HG03159 (cell line): Measurements from ENCODE around the gene ZDHHC1.
"Not testable (repeated sequence)": the region's sequence is repeated elsewhere in the genome, so short reads cannot be mapped to it uniquely, and the experiment has no call there.

Experiments
- ATAC-seq: cut with Tn5 transposase; IDR thresholded peaks from one replicate; pipeline ENCODE4 v1.9.1; 2021; ENCODE audit warnings: mild to moderate bottlenecking, moderate library complexity; ENCODE audit not compliant: unreplicated experiment

ZDHHC1 gene

DNA sequence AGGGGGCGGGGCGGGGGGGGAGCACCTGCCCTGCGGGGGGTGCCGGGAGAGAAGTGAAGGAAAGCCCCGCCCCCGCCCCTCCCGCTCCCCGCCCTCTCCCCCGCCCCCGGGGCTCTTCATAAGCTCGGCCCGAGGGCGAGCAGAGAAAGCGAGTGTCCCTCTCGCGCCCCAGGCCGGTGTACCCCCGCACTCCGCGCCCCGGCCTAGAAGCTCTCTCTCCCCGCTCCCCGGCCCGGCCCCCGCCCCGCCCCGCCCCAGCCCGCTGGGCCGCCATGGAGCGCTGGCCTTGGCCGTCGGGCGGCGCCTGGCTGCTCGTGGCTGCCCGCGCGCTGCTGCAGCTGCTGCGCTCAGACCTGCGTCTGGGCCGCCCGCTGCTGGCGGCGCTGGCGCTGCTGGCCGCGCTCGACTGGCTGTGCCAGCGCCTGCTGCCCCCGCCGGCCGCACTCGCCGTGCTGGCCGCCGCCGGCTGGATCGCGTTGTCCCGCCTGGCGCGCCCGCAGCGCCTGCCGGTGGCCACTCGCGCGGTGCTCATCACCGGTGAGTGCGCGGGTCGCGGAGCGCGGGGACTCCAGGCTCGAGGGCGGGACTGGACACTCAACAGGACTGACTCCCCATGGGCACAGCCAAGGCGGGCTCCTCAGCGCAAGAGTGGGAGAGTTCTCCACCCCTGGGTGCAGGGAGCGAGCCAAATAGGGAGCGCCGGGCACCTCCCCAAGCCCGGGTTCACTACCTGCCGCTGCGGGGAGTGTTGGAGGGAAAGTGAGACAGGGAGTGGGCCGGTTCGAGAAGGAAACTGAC is 14.9 kb upstream of the ZDHHC1 start, which contains the start of gene HSD11B2:
Gene HSD11B2 (plus strand): TSS at position 145 of the 798 bp plus-strand sequence. CDS start 128 bp downstream, at position 273.
- ATAC-seq: no peak

DNA sequence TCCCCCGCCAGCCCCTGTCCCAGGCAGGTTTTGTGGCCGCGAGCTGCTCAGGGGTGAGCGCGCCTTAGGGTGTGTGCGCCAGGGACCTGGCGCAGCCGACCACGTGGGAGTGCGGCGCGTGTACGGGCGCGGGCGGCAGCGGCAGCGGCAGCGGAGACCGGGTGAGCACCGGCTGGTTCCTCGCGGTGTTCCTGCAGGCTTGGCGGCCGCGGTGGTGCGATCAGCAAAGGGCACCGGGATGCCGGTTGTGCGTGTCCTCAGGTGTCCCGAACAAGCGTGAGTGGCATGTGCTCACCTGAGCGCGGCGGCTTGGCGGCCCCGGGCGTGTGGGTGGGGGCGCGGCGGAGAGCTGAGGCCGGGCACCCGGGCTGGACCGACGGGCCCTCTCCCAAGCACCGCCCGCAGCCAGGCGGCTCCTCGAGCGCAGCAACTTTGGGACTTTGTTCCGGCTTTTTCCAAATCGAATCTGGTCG is 14.3 kb upstream of the ZDHHC1 start:
- ATAC-seq: no peak

DNA sequence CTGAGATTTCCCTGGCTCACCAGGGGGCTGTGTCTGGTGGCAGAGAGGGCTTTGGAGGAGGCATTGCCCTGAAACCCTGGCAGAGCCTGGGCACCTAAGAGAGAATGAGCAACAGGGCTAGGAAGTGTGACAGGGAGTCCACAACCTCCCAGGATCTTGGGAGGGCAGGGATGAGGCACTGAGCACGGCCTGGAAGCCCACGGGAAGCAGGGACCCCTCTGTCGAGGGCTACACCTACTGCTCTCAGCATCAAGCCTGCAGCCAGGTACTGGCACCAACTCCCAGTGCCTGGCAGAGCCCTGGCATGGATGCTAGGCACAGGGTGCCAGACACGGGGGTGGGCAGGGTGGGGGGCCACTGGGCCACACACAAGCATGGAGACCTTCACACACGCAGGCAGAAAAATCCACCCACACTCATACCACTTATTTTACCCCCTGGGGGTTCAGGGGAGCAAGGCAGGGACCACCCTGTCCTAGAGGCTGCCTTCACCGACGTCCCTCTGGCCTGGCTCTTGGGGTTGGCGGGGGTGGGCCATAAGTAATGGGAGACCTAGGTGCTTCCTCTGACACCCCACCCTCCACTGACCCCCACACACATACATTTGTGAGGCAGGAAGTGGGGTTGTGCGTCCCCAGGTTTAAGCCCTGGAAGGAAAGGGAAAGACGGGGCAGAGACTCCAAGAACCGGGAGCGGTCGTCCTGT is 13.7 kb upstream of the ZDHHC1 start:
- no peak for ATAC-seq

DNA sequence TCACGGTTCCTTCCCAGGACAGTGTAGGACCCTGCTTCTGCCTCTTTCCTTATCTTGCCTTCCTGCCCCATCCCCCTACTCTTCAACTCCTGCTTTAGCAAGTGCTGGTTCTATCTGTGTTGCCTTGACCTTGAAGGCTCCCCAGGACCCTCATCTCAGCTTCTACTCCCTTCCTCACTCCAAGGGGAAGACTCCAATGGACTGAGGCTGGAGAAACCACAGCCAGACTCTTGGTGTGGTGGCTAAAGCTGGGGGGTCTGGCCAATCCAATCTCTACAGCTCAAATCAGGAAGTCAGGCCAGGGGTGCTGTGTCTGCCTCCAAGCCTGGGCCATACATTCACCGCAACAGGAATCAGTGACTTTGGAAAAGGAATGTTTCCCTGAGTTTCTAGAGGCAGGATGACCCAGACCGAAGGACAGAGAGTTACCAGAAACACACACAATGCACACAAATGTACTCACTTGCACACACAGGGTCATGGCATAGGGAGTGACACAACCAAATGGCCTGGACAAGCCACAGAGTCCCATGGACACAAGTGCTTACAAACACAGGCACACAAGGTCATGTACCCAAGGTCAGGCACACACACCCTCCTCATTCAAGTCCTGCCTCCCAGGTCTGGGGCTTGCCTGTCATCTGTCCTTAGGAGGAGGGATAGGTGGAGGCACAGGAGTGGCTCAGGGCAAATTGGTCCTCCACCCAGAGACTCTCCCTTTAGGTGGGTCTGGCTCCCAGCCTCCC is 12.9 kb upstream of the ZDHHC1 start:
- ATAC-seq: no peak

DNA sequence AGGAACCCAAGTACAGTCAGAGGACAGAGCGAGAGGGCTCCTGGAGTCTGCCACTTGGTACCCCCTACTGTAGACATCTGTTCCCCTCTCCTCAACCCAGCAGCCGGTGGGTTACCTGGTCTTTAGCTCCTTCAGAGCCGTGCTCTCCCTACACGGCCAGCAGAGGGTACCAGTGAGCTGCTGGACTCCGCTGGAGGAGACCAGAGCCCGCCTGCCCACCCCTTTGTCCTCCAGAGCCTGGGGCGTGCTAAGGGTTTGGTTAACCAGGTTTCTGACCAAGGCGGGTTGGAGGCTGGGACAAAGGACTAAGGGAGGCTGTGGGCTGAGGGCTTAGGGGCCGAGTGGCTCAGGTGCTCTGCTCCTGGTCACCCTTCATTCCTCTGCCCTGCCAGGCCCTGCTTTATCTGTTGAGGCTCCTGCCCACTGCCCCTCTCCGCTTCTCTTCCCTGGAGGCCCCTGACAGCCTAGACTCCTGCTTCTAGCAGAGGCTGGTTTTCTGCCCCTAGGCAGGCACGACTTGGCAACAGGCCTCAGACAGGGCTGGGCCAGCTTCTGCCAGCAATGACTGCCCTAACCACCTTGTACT is 12.0 kb upstream of the ZDHHC1 start:
- no peak for ATAC-seq

DNA sequence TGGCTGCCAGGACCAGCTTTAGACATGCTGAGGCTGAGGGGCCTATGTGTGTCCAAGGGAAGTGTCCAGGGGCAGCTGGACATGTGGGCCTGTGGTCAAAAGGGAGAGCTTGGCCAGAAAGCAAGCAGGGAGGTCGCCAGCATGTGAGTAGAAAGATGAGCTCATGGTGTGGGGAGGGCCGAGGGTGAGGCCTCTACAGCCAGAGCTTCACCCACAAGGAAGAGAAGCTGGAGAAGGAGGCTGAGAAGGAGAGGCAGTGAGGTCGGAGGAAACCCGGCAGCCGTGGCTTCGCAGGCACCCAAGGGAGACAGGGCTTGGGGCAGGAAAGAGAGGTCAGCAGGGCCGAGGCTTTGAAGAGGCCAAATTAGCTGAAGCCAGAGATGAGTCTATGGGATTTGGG is 10.7 kb upstream of the ZDHHC1 start:
- no peak for ATAC-seq

DNA sequence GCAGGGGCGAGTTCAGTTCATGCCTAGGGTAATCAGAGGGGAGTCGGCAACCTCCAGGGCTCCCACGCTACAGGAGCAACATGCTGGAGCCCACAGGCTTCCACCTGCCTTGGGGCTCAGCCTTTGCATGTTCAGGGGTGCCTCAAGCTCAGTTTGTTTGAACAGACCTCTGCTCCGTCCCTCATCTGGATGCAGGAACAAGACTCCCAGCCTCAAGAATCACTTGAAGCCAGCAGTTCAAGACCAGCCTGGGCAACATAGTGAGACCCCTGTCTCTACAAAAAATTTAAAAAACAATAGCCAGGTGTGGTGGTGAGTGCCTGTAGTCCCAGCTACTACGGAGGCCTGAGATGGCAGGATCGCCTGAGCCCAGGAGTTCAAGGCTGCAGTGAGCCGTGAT is 9.7 kb upstream of the ZDHHC1 start:
- ATAC-seq: no peak

DNA sequence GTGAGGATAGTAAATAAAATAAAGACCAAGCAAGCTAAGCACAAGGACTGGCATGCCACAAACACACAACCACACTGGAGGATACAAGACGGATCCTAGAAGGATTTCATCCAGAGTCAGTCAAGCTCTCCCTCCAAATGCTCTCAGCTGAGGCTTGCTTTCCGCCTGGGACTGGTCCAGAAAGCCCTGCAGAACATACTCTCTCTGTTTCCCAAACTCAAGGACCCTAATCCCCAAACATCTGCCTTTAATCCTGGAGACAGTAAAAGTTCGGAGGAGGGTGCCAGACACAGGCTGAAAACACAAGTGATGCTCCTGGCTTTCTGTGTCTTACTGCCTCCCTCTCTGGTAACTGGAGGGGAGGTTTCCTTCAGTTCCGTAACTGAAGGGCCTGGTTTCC is 9.3 kb upstream of the ZDHHC1 start:
- ATAC-seq: no peak

DNA sequence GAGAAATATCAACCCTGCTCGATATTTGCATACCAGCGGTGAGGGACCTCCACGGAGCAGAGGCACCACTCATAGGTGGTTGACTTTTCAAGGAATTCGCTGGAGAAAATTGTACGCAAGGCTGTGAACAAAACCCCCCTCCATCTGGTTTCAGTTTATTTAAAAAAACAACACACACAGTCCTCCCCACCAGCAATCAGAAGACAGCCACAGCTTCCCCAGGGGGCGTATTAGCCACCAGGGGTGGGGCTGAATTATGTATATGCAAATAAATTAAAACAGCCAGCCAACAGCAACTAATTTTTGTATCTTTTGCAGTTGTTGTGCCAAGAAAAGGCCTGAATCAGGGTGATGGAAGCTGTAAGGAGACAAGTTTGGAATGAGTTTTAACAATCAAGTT is 8.8 kb upstream of the ZDHHC1 start:
- ATAC-seq: no peak

DNA sequence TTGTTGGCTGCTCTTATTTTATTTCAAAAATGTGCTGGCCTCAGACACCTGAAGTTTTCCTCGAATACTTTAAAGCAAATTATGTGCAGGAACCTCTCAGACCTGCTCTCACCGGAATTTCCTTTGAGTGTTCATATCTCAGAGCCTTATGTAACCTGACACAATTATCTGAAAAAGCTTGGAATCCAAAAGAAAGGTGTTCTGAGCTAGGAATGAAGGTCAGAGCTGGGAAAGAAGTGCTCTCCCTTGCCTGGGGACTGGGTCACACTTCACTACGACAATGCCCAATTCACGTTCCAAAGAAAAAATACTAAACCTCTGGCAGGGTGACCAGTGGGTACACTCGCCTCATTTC is 8.0 kb upstream of the ZDHHC1 start:
- ATAC-seq: no peak

DNA sequence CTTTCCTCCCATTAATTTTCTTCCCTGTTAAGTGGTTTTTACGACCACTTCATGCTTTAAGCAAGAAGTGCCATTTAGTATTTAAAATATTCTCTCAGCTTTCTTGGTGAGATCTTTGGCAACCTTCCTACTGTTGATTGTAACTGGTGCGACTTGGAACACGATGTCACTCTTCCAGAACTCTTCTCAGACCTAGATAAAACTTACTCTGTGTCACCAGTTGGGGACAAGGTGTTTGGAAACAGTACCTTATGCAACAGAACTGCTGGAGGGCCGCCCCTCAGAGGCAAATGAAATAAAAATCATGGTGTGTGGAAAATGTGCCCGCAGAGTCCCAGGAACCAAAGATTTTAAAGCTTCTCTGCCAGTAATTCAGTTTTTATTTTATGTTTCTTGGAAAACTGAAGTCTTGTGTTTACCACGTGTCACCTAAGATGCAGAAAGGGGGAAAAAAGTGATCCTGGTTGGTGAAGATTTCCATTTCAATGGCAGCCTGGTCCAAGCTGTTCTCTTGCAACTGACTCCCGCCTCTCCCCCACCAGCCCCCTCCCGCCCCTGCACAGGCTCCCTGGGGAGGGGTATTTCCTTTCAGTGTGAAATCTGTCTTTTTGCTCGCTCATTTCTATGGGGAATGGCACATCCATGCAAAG is 7.5 kb upstream of the ZDHHC1 start:
- ATAC-seq: no peak

DNA sequence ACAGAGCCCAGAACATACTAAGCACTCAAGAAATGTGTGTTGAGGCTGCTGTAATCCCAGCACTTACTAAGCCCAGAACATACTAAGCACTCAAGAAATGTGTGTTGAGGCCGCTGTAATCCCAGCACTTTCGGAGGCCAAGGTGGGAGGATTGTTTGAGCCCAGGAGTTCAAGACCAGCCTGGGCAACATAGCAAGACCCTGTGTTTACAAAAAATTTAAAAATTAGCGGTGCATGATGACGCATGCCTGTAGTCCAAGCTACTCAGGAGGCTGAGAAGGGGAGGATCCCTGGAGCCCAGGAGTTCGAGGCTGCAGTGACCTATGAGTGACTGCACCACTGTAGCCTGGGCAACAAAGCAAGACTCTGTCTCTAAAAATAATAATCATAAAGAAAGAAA is 6.7 kb upstream of the ZDHHC1 start:
- ATAC-seq: no peak

DNA sequence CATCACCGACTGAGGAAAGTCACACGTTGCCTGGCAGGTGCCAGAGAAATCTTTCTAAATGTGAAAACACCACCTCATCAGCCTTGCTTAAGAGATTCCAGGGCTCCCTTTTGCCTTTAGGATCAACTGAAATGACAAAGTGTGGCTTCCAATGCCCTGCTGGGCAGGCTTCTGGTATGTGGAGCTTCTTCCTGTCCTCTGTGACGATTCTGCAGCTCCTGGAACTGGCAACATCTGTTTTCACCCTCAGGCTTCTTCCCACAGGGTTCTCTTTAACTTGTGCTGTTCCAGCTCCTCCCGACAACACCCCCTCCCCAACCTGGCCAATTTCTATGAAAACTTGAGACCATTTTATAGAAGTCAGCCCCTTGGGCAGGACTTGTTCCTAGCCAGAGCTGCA is 4.8 kb upstream of the ZDHHC1 start:
- no peak for ATAC-seq

DNA sequence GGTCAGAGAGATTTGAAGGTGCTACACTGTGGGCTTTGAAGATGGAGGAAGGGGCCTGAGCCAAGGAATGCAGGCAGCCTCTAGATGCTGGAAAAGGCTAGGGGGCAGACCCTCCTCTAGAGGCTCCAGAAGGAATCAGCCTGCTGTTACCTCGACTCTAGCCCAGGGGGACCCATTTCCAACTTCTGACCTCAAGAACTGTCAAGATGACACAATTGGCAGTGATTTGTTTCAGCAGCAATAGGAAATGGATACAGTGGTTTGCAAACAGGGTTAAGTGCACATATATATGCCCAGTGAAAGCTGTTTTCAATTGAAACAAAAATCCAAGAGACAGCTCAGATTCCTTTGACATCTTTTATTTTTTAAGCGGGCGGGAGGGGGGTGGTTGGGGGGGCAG is 3.7 kb upstream of the ZDHHC1 start:
- no peak for ATAC-seq

DNA sequence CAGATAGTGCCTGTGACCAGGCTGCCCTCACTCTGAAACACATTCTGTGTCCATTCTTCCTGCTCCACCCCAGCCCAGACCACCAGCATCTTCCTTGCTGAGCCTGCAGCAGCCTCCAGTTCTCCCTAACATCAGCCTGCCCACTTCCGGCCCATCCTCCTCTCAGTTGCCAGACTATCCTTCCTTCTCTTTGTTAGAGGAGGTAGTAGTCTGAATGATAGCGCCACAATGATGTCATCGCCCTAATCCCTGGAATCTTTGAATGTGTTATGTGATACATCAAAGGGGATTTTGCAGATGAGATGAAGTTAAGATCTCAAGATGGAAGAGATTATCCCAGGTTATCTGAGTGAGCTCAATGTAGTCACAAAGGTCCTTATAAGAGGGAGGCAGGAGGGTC is 3.2 kb upstream of the ZDHHC1 start:
- ATAC-seq: no peak

DNA sequence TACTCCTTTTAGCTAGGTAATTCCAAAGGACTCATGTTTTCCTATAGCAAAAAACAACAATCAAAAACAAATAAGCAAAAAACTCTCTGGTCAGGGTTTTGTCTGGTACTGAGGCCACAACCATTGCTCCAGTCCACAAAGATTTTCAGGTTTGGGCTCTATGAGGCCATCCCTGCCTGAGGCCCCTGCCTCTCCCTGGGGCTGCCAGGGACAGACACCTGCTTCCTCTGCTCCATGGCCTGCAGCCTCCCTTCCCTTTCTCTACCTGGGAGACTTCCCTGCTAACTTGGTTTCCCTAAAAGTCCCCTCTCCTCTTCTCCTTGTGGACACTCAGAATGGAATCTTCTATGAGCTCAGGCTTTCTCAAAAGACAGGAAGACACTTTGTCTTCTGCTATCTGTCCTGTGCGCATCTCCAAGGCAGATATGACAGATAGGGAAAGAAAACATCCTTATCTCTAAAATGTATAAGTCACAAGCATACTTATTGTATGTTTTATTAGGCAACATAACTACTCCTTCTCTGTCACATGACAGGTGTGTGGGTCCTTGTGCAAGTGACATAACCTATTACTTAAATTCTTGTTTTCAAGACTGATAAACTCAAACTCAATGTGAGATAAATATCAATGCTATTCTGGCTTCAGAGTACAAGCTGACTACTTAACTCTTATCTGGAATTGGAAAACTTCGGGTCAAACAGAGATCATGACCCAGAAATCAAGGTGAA is 1.2 kb upstream of the ZDHHC1 start:
- ATAC-seq: no peak

DNA sequence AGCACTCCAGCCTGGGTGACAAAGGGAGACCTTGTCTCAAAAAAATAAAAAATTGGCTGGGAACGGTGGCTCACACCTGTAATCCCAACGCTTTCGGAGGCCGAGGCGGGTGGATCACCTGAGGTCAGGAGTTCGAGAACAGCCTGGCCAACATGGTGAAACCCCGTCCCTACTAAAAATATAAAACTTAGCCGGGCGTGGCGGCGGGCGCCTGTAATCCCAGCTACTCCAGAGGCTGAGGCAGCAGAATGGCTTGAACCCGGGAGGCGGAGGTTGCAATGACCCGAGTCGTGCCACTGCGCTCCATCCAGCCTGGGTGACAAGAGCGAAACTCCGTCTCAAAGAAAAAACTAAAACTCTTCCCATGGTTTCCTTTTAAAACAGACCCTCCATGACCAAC is 856 bp downstream of the ZDHHC1 start:
- ATAC-seq: not testable (repeated sequence)

DNA sequence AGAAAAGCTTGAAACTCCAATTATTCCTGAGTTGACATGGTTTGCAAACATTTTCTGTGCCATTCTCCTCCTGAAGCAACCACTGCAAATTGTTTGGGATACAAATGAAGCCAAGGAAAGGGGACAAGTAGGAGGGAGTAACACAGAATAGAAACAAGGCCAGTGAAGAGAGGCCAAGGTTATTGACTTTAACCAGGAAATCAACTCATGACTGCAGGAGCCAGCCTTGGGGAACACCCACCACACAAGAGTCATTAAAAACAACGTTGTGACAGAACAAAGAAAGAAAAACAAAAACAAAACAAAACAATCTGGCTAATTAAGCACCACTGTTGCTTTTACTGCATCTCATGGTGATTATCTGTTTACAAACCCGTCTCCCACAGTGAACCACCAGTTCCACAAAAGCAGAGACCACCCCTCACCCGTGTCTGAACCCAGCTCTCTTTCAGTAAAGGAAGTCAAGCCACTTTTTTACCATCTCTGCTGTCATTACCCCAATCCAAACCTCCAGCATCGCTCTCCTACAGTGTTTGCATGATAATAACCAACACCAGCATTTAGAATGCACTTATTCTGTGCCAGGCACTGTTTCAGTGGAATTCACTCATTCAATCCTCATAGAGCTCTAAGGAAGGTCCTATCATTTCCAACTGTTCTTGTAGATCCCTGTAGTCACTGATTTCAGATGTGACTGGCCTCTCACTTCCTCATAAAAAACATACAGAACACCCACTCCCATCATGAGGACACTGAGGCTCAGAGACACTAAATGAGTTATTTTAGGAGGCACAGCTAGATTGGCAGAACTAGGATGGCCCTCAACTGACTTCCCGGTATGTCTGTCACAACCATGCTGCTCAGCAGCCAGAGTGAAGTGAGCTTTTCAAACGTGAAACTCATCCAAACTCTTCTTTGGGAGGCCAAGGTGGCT is 2.0 kb downstream of the ZDHHC1 start:
- no peak for ATAC-seq

DNA sequence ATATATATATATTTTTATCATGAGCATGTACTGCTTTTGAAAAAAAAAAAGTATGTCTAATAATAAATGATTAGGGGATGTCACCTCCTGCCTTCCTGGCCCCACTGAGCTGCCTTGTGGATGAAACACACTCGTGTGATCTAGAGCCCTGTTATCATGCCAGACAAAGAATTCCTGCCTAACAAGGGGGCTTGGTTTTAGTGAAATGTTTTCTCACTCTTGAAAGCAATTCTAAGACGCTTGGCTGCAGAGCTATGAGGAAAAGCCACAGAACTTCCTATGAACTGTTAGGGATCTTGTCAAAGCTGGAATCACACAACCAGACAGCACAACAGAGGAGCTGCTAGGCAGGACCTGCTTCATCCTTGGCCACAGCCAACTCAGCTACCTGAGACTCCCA is 4.0 kb downstream of the ZDHHC1 start:
- no peak for ATAC-seq
